ENCODE measurements around the gene BTBD9.

The BTBD9 gene

GRCh38 chr6:38639498-38640215, at the start of gene BTBD9:
TSS of gene BTBD9 (minus strand) at chr6:38639929.
- DNase-seq: peak; percentile 77

- no peak for DNase-seq
Measured at GRCh38 chr6:38688579-38689087, 48.9 kb upstream of the BTBD9 start.

GRCh38 chr6:38687549-38687948, 47.8 kb upstream of the BTBD9 start:
- DNase-seq: no peak

- DNase-seq: no peak
Measured at GRCh38 chr6:38687043-38687353, 47.3 kb upstream of the BTBD9 start.

GRCh38 chr6:38686270-38687042, 46.7 kb upstream of the BTBD9 start:
- no peak for DNase-seq

GRCh38 chr6:38684904-38685303, 45.2 kb upstream of the BTBD9 start:
- no peak for DNase-seq

- no peak for DNase-seq
Measured at GRCh38 chr6:38684237-38684636, 44.5 kb upstream of the BTBD9 start.

GRCh38 chr6:38681850-38682249, 42.1 kb upstream of the BTBD9 start:
- DNase-seq: no peak

GRCh38 chr6:38679668-38680067, 39.9 kb upstream of the BTBD9 start:
- no peak for DNase-seq

GRCh38 chr6:38678178-38678760, 38.5 kb upstream of the BTBD9 start:
- DNase-seq: no peak

- no peak for DNase-seq
Measured at GRCh38 chr6:38676974-38677544, 37.3 kb upstream of the BTBD9 start.

GRCh38 chr6:38676236-38676973, 36.7 kb upstream of the BTBD9 start:
- no peak for DNase-seq

GRCh38 chr6:38673397-38674165, 33.9 kb upstream of the BTBD9 start:
- DNase-seq: no peak

GRCh38 chr6:38671885-38672467, 32.2 kb upstream of the BTBD9 start:
- peak; percentile 63 for DNase-seq

- DNase-seq: no peak
Measured at GRCh38 chr6:38658418-38659167, 18.9 kb upstream of the BTBD9 start.

GRCh38 chr6:38656896-38657295, 17.2 kb upstream of the BTBD9 start:
- no peak for DNase-seq

- no peak for DNase-seq
Measured at GRCh38 chr6:38654263-38654662, 14.5 kb upstream of the BTBD9 start.

GRCh38 chr6:38651121-38651784, 11.5 kb upstream of the BTBD9 start:
- DNase-seq: peak; percentile 26

GRCh38 chr6:38650207-38650752, 10.6 kb upstream of the BTBD9 start:
- no peak for DNase-seq

GRCh38 chr6:38649744-38650143, 10.0 kb upstream of the BTBD9 start:
- DNase-seq: no peak

All from fibroblast of upper back skin (primary cell).